Caco-2 (cell line): ENCODE results near the gene HIP1R. TPM values are rescaled to one million over a fixed set of nuclear protein-coding genes. Genes with fewer than 3 reads are reported as not detected.

Experiments
- BruUV-seq: library from RNA; stranded (reverse); fragments of 400-500 nt; replicated peaks from 2 replicates; lab custom pipeline; 2021; lab: Mats Ljungman, UMichigan
- CTCF ChIA-PET: fragments of 300-600 bp; sonication (Branson Sonifier 250); formaldehyde crosslinking; loops from one replicate; lab custom pipeline; 2022; ENCODE audit warnings: antibody characterized with exemption; lab: Charles Lee
- POLR2A ChIA-PET: fragments of 300-600 bp; sonication (Branson Sonifier 250); formaldehyde crosslinking; loops from one replicate; lab custom pipeline; 2022; ENCODE audit warnings: antibody characterized with exemption; lab: Charles Lee
- DNase-seq, 2 experiments: peaks; one replicate each; pipeline versions ENCODE4 v3.0.0 to v3.0.0-alpha.2; 2020 to 2022
- H3K27me3 ChIP-seq: replicated peaks from 2 replicates; pipeline ENCODE4 v1.6.0; 2011; ENCODE audit warnings: low read length; ENCODE audit not compliant: control insufficient read depth, insufficient read depth
- H3K36me3 ChIP-seq: 2 replicates; pipeline ENCODE4 v1.5.1; 2011; ENCODE audit warnings: low read length; ENCODE audit not compliant: control insufficient read depth, insufficient read depth
- H3K4me1 ChIP-seq: fragments of 250-450 bp; sonication (Bioruptor Pico); 2 replicates; pipeline ENCODE4 v1.5.1; 2020; ENCODE audit warnings: mild to moderate bottlenecking
- H3K4me3 ChIP-seq: 2 replicates; pipeline ENCODE4 v1.5.1; 2011; ENCODE audit warnings: low read depth, mild to moderate bottlenecking, control low read depth, low read length
- H3K9me3 ChIP-seq: fragments of 250-450 bp; sonication (Bioruptor Pico); 2 replicates; pipeline ENCODE4 v1.5.1; 2020; ENCODE audit warnings: mild to moderate bottlenecking, moderate library complexity
- H3K27ac Mint-ChIP-seq: one replicate; pipeline ENCODE4 v1.8.0; 2022; ENCODE audit warnings: mixed read lengths; ENCODE audit not compliant: unreplicated experiment
- H3K27me3 Mint-ChIP-seq: one replicate; pipeline ENCODE4 v1.8.0; 2022; ENCODE audit warnings: mixed read lengths; ENCODE audit not compliant: insufficient read depth, unreplicated experiment
- H3K36me3 Mint-ChIP-seq: one replicate; pipeline ENCODE4 v1.8.0; 2022; ENCODE audit warnings: mild to moderate bottlenecking, mixed read lengths; ENCODE audit not compliant: insufficient read depth, unreplicated experiment
- H3K4me1 Mint-ChIP-seq: one replicate; pipeline ENCODE4 v1.8.0; 2022; ENCODE audit warnings: low read depth, mixed read lengths; ENCODE audit not compliant: unreplicated experiment
- H3K4me3 Mint-ChIP-seq: one replicate; pipeline ENCODE4 v1.8.0; 2022; ENCODE audit warnings: mild to moderate bottlenecking, moderate library complexity, mixed read lengths; ENCODE audit not compliant: unreplicated experiment
- H3K9me3 Mint-ChIP-seq: one replicate; pipeline ENCODE4 v1.8.0; 2022; ENCODE audit warnings: mixed read lengths; ENCODE audit not compliant: unreplicated experiment
- intact Hi-C: fragments of 100-400 bp; cut with micrococcal nuclease; formaldehyde crosslinking; loops from one replicate; pipeline ENCODE4 v1.10.0; 2022; ENCODE audit not compliant: unreplicated experiment
- total RNA-seq: library from RNA; stranded (reverse); gene quantifications from 2 replicates; pipeline ENCODE4 v1.2.3, GENCODE V29; 2022
- TF ChIP-seq, protein P1 (sequence below), 2 experiments: fragments of 200-600 bp in 1 of 2; IDR thresholded peaks; 1 replicate in 1 of 2; 2 replicates in 1 of 2; pipeline versions ENCODE4 v1.5.1 to v1.8.0; 2011 to 2022; ENCODE audit warnings: antibody characterized with exemption in 1 of 2, control low read depth in 1 of 2, inconsistent platforms in 1 of 2, low read depth in 1 of 2, low read length in 1 of 2, mild to moderate bottlenecking in 1 of 2, moderate library complexity in 1 of 2; ENCODE audit not compliant: insufficient read depth in 1 of 2, severe bottlenecking in 1 of 2, unreplicated experiment in 1 of 2

The HIP1R gene
- total RNA-seq, 1 experiment from 2014 or later: 13.8 TPM

DNA sequence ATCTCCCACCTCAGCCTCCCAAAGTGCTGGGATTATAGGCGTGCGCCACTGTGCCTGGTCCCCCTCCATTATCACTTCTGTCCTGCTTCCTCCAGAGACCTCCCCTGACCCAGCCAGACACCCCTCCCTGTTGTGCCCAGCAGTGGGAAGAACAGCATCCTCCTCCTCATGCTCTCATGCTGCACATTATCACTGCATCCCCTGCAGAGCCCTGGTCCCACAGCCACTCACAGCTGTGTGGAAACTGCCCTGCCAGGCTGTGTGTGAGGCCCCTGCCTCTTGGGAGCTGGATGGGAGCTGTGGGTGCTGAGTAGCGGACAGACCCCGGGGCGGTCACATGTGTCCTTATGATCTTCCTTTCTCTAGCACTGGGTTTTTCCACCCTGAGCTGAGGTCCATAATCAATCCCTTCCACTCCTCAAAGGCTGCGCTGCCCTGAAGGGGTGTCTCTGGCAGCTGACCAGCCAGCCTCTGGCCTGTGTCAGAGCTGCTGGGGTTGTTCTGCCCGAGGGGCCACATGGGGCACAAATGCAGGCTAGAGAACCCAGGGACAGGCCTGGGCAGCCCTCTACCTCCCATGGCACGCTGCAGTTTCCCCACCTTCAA is 9.2 kb downstream of the HIP1R start:
- intact Hi-C loops: no loop called here
- H3K27me3 ChIP-seq: no peaks in the 10 kb centered on the region
- BruUV-seq: no TSS peak
- DNase-seq: no peak
- peaks cover 14% of the 10 kb centered on the region for H3K36me3 Mint-ChIP-seq
- H3K27me3 Mint-ChIP-seq: no peaks in the 10 kb centered on the region
- peaks cover 1% of the 10 kb centered on the region; the same call in 1 of the 2 replicates for H3K36me3 ChIP-seq
- H3K9me3 ChIP-seq: no peaks in the 10 kb centered on the region
- H3K27ac Mint-ChIP-seq: no peak overlapping the region
- H3K4me3 Mint-ChIP-seq: no peak overlapping the region
- CTCF ChIA-PET: no interaction called here
- TF ChIP-seq, protein P1, sequence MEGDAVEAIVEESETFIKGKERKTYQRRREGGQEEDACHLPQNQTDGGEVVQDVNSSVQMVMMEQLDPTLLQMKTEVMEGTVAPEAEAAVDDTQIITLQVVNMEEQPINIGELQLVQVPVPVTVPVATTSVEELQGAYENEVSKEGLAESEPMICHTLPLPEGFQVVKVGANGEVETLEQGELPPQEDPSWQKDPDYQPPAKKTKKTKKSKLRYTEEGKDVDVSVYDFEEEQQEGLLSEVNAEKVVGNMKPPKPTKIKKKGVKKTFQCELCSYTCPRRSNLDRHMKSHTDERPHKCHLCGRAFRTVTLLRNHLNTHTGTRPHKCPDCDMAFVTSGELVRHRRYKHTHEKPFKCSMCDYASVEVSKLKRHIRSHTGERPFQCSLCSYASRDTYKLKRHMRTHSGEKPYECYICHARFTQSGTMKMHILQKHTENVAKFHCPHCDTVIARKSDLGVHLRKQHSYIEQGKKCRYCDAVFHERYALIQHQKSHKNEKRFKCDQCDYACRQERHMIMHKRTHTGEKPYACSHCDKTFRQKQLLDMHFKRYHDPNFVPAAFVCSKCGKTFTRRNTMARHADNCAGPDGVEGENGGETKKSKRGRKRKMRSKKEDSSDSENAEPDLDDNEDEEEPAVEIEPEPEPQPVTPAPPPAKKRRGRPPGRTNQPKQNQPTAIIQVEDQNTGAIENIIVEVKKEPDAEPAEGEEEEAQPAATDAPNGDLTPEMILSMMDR (IDR thresholded peaks at IDR 0.05; ENCODE audit: insufficient read depth in 1 of 2, low read depth in 1 of 2, low read length in 1 of 2, severe bottlenecking in 1 of 2, unreplicated experiment in 1 of 2): no peak
- POLR2A ChIA-PET: no interaction called here
- H3K4me3 ChIP-seq: no peak overlapping the region
- peaks cover 23% of the 10 kb centered on the region for H3K4me1 Mint-ChIP-seq
- no peaks in the 10 kb centered on the region for H3K9me3 Mint-ChIP-seq
- H3K4me1 ChIP-seq: peaks cover 10% of the 10 kb centered on the region; the same call in 1 of the 2 replicates

DNA sequence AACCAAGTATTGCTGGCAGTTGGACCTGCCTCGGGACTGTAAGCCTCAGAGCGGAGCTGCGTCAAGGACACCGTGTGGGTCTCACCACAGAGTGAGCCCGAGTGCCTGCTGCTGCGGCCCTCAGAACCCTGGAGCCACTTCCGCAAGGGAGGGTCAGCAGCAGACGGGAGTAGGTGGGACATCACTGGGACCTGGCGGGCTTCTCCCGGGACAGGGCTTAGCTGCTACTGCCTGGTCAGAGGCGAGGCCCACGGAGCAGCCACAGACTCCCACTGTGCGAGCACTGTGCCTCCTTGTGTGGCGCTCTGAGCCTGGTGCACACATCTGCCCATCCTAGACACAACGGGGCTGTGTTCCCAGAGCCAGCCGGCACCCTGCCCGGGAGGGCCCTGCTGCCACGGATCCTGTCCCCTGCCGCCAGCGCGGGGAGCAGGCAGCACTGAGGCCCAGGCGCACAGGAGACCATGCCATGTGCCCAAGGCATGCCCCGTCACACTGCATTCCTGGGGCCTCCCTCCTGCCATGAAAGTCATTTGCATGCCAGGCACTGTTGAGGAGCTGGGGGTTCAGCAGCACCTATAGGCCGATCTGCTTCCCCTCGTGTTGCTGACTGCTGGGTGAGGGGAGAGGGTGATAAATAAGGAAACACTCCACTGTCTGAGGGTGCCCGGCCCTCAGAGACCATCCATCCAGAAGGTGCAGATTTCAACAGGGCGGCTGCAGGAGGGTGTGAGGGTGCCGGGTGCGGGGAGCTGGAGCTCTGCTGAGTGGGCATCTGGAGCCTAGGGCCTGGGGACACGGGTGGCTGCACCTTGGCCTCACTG is 10.0 kb downstream of the HIP1R start:
- H3K4me1 Mint-ChIP-seq: peaks cover 23% of the 10 kb centered on the region
- H3K4me3 Mint-ChIP-seq: no peak overlapping the region
- TF ChIP-seq, protein P1 (IDR thresholded peaks at IDR 0.05; ENCODE audit: insufficient read depth in 1 of 2, low read depth in 1 of 2, low read length in 1 of 2, severe bottlenecking in 1 of 2, unreplicated experiment in 1 of 2): no peak
- Histone ChIP-seq H3K36me3 (peaks cover 1% of the 10 kb centered on the region; the same call in 1 of the 2 replicates), H3K4me1 (peaks cover 10% of the 10 kb centered on the region; the same call in 1 of the 2 replicates), H3K4me3 (no peak overlapping the region), H3K27me3 (no peaks in the 10 kb centered on the region), H3K9me3 (no peaks in the 10 kb centered on the region)
- POLR2A ChIA-PET: no interaction called here
- H3K27me3 Mint-ChIP-seq: no peaks in the 10 kb centered on the region
- intact Hi-C loops: no loop called here
- no peak for DNase-seq
- CTCF ChIA-PET: no interaction called here
- H3K9me3 Mint-ChIP-seq: no peaks in the 10 kb centered on the region
- no TSS peak for BruUV-seq
- H3K27ac Mint-ChIP-seq: no peak overlapping the region
- peaks cover 14% of the 10 kb centered on the region for H3K36me3 Mint-ChIP-seq

DNA sequence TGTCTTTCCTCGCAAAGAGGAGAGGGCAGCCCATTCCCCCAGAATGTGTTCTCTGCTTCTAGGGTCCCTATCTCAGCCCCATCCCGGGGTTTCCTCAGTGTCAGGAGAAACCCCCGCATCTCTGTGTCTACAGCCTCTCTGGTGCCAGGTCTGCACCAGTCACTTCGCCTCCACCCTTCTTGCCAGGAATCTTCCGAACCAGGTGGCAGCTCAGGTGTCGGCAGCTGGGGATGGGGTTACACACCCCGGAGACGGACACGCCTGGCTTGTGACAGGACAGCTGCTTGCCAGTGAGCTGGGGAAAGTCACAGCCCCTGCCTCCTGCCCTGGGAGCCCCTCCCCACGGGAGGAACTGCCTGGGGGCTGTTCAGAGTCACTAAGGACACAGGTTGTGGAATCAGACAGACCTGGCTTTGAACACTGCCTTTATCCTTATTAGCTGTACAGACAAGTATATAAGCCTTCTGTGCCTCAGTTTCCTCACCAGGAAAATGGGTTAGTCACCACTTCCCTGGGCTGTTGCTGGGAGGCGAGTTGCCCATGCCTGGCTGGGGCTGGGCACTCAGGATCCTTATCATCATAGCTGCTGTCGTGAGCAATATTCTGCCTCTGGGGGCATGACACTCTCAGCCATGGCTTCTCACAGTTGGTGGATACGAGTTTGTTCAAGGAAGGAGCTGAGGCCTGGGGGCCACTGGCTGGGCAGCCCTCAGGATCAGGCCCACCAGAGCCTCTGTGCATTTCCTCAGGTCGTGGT is 10.8 kb downstream of the HIP1R start:
- POLR2A ChIA-PET: no interaction called here
- intact Hi-C loops: no loop called here

More for the DNA sequence above, 10.8 kb downstream of the HIP1R start:
- Mint-ChIP-seq H3K4me3 (no peak overlapping the region), H3K27me3 (no peaks in the 10 kb centered on the region), H3K4me1 (peaks cover 23% of the 10 kb centered on the region), H3K36me3 (peaks cover 14% of the 10 kb centered on the region), H3K27ac (no peak overlapping the region), H3K9me3 (no peaks in the 10 kb centered on the region)
- CTCF ChIA-PET: no interaction called here
- TF ChIP-seq, protein P1 (IDR thresholded peaks at IDR 0.05; ENCODE audit: insufficient read depth in 1 of 2, low read depth in 1 of 2, low read length in 1 of 2, severe bottlenecking in 1 of 2, unreplicated experiment in 1 of 2): no peak
- Histone ChIP-seq H3K36me3 (peaks cover 1% of the 10 kb centered on the region; the same call in 1 of the 2 replicates), H3K4me3 (no peak overlapping the region), H3K4me1 (peaks cover 10% of the 10 kb centered on the region; the same call in 1 of the 2 replicates), H3K9me3 (no peaks in the 10 kb centered on the region), H3K27me3 (no peaks in the 10 kb centered on the region)
- DNase-seq: no peak
- BruUV-seq: no TSS peak
